ENCODE measurements around the gene HCN1. TPM values are rescaled to one million over a fixed set of nuclear protein-coding genes. Genes with fewer than 3 reads are reported as not detected.

The HCN1 gene
- total RNA-seq, 1 donor from 2014 or later, result not detected

- Mint-ChIP-seq H3K36me3 (no peaks in the 10 kb centered on the region), H3K27ac (no peak overlapping the region), H3K4me3 (no peak overlapping the region), H3K9me3 (no peaks in the 10 kb centered on the region), H3K27me3 (ENCODE audit: low read depth) (peaks cover 24% of the 10 kb centered on the region), H3K4me1 (no peaks in the 10 kb centered on the region)
- TF ChIP-seq CTCF (IDR thresholded peaks at IDR 0.05; ENCODE audit: unreplicated experiment), result no peak
- DNase-seq (ENCODE audit: low spot score in 2 of 2, unreplicated experiment in 2 of 2), result no peak
Measured at GRCh38 chr5:45686620-45687019, 9.6 kb downstream of the HCN1 start.

- Mint-ChIP-seq H3K4me3 (no peak overlapping the region), H3K36me3 (no peaks in the 10 kb centered on the region), H3K27me3 (ENCODE audit: low read depth) (peaks cover 14% of the 10 kb centered on the region), H3K27ac (no peak overlapping the region), H3K9me3 (no peaks in the 10 kb centered on the region), H3K4me1 (no peaks in the 10 kb centered on the region)
- DNase-seq (ENCODE audit: low spot score in 2 of 2, unreplicated experiment in 2 of 2), result no peak
- TF ChIP-seq CTCF (IDR thresholded peaks at IDR 0.05; ENCODE audit: unreplicated experiment), result no peak
Measured at GRCh38 chr5:45684118-45684517, 12.1 kb downstream of the HCN1 start.

GRCh38 chr5:45680950-45681349 lies 15.2 kb downstream of the HCN1 start:
- Mint-ChIP-seq H3K9me3 (no peaks in the 10 kb centered on the region), H3K27me3 (ENCODE audit: low read depth) (peaks cover 7% of the 10 kb centered on the region), H3K4me3 (no peak overlapping the region), H3K27ac (no peak overlapping the region), H3K4me1 (no peaks in the 10 kb centered on the region), H3K36me3 (no peaks in the 10 kb centered on the region)
- DNase-seq (ENCODE audit: low spot score in 2 of 2, unreplicated experiment in 2 of 2), result no peak
- no peak for TF ChIP-seq CTCF (IDR thresholded peaks at IDR 0.05; ENCODE audit: unreplicated experiment)

- H3K4me1 Mint-ChIP-seq, result no peaks in the 10 kb centered on the region
- H3K27ac Mint-ChIP-seq, result no peak overlapping the region
- no peak overlapping the region for H3K4me3 Mint-ChIP-seq
- DNase-seq (ENCODE audit: low spot score in 2 of 2, unreplicated experiment in 2 of 2), result no peak
- no peak for TF ChIP-seq CTCF (IDR thresholded peaks at IDR 0.05; ENCODE audit: unreplicated experiment)
- peaks cover 7% of the 10 kb centered on the region for H3K27me3 Mint-ChIP-seq (ENCODE audit: low read depth)
- H3K9me3 Mint-ChIP-seq, result no peaks in the 10 kb centered on the region
- H3K36me3 Mint-ChIP-seq, result no peaks in the 10 kb centered on the region
Measured at GRCh38 chr5:45677524-45677923, 18.7 kb downstream of the HCN1 start.

GRCh38 chr5:45672271-45672670 lies 23.9 kb downstream of the HCN1 start:
- no peak for TF ChIP-seq CTCF (IDR thresholded peaks at IDR 0.05; ENCODE audit: unreplicated experiment)
- DNase-seq (ENCODE audit: low spot score in 2 of 2, unreplicated experiment in 2 of 2), result no peak
- no peak overlapping the region for H3K27ac Mint-ChIP-seq
- no peak overlapping the region for H3K4me3 Mint-ChIP-seq
- no peaks in the 10 kb centered on the region for H3K36me3 Mint-ChIP-seq
- H3K9me3 Mint-ChIP-seq, result no peaks in the 10 kb centered on the region
- H3K4me1 Mint-ChIP-seq, result no peaks in the 10 kb centered on the region
- no peaks in the 10 kb centered on the region for H3K27me3 Mint-ChIP-seq (ENCODE audit: low read depth)

- no peak overlapping the region for H3K4me3 Mint-ChIP-seq
- no peaks in the 10 kb centered on the region for H3K36me3 Mint-ChIP-seq
- peaks cover 4% of the 10 kb centered on the region for H3K27me3 Mint-ChIP-seq (ENCODE audit: low read depth)
Measured at GRCh38 chr5:45648744-45649143, 47.4 kb downstream of the HCN1 start.

More at GRCh38 chr5:45648744-45649143, 47.4 kb downstream of the HCN1 start:
- Mint-ChIP-seq H3K9me3 (no peaks in the 10 kb centered on the region), H3K27ac (no peak overlapping the region), H3K4me1 (no peaks in the 10 kb centered on the region)
- DNase-seq (ENCODE audit: low spot score in 2 of 2, unreplicated experiment in 2 of 2), result no peak
- TF ChIP-seq CTCF (IDR thresholded peaks at IDR 0.05; ENCODE audit: unreplicated experiment), result no peak
